GM12892 (cell line): ENCODE results near the gene SCAMP2.

Experiments
- POLR2A ChIP-seq: IDR thresholded peaks from 2 replicates; pipeline ENCODE4 v1.6.1; 2011; ENCODE audit warnings: low read depth, low read length, control low read depth
- POLR2AphosphoS5 ChIP-seq: IDR thresholded peaks from 2 replicates; pipeline ENCODE4 v1.6.1; 2011; ENCODE audit warnings: low read depth, low read length, control low read depth
- TAF1 ChIP-seq: IDR thresholded peaks from 2 replicates; pipeline ENCODE4 v1.6.1; 2011; ENCODE audit warnings: low read depth, mild to moderate bottlenecking, control low read depth, low read length, borderline replicate concordance

DNA sequence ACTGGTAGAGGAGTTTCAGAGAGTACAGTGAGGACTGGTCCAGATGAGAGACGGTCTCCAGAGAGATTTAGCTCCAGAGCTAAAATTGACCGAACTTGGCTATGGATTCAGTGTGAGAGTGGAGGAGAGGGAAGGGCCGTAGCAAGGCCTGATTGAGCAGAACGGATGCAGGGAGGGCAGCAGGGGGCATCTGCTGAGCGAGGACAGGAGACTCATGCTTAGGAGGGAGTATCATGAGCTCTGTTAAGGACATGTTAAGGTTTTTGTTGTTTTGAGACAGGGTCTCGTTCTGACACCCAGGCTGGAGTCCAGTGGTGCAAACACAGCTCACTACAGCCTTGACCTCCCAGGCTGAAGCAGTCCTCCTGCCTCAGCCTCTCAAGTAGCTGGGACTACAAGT, 68.2 kb downstream of the SCAMP2 start:
- TF ChIP-seq POLR2A, result no peak; the same call in 1 of the 2 replicates
- 0 out of 2 replicates have a peak, but pooled peaks have one; percentile 39 for TF ChIP-seq POLR2AphosphoS5
- no peak for TF ChIP-seq TAF1
